GM18508 (cell line): ENCODE measurements around the gene CST8.

Experiments used
- ATAC-seq: cut with Tn5 transposase; IDR thresholded peaks from one replicate; pipeline ENCODE4 v1.9.1; 2021; ENCODE audit warnings: moderate number of reproducible peaks; ENCODE audit not compliant: insufficient read depth, unreplicated experiment

The CST8 gene

DNA sequence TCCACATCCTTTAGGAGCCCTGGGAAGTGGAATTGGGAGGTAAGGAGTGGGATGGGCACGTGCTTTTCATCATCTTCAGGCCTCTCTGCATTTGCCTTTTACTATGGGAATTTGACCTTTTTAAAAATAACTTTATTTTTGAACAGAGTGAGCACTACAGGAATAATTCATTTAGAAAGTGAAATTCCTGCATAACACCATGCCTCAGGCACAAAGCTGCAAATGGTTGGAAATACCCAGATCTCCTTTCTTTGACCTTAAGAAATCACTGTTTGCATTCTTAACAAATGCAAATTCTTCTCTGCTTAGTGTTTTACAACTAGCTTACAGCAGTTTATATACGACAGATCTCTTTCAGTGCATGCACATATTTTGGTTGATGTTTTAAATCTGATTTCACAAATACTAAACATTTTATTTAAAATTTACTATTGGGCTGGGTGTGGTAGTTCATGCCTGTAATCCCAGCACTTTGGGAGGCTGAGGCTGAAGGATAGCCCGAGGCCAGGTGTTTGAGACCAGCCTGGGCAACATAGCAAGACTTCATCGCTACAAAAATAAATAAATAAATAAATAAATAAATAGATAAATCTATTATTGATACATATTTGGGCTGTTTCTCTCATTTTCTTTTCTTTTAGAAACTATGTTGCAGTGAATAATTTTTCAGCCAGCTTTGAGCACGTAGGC is 24.5 kb downstream of the CST8 start:
- no peak for ATAC-seq

DNA sequence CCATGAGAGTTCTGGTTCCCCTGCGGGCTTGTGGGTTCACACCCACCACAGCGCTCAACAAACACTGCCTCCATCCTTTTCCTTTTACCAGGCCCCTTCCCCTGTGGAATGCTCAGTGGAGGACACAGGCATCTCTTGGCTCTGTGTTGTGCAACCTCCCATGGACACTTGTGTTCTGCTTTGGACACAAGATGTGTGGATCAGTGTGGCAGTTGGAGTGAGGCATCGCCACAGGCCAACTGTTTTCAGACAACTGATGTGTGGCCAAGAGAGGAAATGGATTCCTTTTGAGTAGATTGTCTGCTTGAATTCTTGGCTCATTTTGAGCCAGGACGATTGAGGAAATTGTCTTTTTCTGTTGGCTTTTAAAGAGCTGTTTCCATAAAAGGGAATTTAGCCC is 26.8 kb downstream of the CST8 start:
- no peak for ATAC-seq

DNA sequence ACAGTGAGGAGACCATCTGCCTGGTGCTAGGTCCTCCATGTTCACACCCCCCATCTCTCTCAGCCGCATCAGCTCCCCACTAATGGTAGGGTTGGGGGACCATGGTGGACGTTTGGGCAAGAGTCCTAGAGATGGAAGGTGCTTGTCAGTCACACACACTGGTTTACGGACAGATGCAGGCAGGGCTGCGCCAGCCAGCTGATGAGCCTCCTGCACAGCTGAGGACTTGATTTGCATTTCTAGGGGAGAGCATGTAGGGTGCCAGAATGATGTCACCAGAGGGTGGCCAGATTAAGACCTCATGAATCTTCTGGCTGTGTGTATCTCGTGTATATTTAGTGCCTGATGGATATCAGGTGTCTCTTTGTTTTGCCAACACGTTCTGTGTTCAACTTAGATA is 28.6 kb downstream of the CST8 start:
- ATAC-seq: no peak

DNA sequence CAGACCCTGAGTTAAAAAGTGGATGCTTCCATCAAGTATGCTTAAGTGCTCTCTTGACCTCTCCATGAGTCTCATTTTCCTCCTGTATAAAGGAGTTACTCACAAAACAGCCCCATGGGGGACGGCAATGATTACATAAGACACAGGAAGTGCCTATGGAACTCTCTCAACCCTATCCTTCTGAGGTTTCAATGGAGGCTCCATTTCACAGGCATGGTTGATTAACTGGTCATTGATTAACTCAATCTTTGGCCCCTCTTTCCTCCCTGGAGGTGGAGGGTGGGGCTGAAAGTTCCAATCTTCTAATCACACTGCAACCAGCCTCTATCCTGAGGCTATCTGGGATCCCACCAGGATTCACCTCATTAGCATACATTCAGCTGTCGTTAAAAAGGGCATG is 29.3 kb downstream of the CST8 start:
- ATAC-seq: no peak

DNA sequence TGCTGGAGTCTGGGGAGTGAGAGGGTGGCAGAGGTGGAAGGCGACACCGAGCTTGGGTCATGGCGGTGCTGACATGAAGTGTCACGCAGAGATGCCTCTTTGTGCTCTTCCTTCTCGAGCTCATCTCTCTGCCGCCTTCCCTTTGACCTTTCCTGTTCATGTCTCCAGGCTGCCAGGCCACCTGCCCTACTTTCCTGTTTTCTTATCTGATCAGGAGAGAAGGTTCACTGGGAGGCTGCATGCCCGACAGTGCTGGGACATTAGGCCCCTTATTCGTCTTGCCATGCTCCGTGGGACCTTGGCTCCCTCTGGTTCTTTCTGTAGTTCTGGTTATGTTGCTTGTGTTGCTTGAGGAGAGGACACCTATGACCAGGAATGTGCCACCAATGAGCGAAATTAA is 33.2 kb downstream of the CST8 start:
- no peak for ATAC-seq

DNA sequence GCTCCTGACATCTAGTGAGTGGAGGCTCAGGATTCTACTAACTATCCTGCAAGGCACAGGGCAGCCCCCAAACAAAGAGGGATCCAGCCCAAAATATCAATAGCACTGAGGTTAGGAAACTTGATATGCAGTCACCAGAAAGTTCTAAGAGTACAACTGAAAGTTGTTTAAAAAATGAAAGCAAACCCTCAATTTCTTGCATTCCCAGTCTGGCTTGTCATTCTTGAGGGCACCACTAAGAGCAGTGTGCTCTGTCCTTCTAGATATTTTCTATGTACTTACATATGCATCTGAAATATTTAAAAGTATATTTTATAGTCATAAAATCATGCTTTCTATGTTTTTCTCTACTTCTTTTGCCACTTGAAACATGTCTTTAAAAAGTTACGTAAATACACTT is 35.9 kb downstream of the CST8 start:
- no peak for ATAC-seq

DNA sequence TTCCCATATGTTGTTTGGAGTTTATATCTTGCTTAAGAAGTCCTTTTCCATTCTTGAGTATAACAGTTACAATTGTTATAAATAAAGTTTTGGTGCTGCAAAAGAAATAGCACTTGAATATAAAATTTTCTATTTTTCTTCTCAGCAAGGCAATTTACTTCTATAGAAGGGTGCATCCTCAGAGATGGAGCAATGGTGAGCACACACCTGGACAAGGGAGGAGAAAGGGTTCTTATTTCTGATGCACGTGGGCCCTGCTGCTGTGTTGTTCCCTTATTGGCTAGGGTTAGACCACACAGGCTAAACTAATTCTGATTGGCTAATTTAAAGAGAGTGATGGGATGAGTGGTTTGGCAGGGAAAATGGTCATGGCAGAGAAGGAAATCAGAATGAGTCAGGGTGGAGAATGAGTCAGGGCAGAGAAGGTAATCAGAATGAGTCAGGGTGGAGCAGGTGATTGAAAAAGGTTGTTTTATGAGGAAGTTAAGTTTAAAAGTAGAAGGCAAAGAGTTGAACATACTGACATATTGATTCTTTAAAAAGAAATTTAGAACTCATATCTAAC is 38.0 kb downstream of the CST8 start:
- no peak for ATAC-seq

DNA sequence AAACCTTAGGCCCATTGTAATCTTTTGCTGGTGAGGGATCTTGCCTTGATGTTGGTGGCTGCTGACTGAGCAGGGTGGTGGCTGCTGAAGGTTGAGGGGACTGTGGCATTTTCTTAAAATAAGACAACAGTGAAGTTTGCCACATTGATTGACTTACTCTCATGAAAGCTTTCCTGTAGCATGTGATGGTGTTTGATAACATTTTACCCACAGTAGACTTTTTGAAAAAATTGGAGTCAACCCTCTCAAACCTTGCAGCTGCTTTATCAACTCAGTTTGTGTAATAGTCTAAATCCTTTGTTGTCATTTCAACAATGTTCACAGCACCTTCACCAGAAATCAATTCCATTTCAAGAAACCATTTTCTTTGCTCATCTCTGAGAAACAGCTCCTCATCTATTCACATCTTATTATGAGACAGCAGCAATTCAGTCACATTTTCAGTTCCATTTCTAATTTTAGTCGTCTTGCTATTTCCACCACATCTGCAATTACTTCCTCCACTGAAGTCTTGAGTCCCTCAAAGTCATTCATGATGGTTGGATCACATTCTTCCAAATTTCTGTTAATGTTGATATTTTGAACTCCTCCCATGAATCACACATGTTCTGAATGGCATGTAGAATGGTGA is 40.1 kb downstream of the CST8 start:
- ATAC-seq: no peak

DNA sequence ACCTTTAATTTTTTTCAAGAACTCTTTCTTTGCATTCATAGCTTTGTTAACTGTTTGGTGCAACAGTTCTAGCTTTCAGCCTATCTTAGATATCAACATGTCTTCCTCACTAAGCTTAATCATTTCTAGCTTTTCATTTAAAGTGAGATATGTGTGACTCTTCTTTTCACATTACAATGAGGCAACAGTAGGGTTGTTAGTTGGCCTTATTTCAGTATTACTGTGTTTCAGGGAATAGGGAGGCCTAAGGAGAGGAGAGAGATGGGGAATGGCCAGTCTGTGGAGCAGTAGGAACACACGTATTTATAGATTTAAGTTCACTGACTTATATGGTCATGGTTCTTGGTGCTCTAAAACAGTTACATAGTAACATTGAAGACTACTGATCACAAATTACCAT is 41.6 kb downstream of the CST8 start:
- no peak for ATAC-seq

DNA sequence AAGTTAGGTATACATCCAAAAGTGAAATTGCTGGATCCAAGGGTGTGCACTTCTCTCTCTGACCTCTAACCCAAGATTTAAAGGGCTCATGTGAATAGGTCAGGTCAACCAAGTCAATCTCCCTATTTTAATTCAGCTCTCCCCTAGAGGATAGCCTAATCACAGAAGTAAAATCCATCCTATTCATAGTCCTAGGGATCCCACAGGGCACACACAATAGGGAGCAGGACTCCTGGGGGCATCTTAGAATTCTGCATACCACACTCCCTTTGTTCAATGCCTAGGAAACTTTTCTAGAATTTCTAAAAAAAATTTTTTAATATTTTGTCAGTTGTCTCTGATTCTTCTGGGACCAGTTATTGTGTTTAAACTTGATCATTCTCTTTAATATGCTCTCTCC is 42.2 kb downstream of the CST8 start:
- ATAC-seq: no peak

DNA sequence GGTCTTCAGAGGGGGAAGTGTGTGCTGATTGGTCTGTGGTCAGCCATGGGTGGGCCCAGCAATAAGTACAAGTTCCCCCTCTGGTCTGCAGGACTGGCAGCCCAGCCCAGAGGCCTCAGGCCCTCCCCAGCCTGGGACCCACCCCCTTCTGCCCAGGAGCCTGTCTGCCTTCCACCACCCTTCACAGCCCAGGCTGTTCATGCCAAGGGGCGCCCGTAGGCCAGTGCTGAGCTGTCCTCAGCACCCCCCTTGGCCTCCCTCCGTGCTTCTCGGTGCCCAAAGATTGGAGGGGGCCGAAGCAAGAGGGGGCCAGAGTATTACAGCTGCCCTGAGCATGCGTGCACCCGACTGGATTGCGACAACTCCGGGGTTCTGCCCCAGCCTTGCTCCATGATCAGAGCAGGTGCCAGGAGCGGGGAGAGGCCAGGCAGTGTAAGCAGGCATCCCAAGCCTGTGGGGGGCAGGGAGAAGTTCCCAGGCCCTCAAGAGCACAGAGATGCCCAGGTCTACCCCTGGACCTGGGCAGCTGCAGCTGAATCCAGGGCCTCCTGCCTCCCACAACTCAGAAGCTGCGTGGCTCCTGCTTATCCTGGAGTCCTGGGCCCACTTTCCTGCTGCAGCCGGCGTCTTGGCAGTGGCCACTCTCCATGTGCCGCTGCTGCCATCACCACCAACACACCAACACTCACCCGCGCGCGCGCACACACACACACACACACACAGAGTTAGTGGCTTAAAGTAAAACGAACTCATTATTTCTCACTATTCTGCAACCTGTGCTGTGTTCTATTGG is 44.1 kb downstream of the CST8 start:
- no peak for ATAC-seq

DNA sequence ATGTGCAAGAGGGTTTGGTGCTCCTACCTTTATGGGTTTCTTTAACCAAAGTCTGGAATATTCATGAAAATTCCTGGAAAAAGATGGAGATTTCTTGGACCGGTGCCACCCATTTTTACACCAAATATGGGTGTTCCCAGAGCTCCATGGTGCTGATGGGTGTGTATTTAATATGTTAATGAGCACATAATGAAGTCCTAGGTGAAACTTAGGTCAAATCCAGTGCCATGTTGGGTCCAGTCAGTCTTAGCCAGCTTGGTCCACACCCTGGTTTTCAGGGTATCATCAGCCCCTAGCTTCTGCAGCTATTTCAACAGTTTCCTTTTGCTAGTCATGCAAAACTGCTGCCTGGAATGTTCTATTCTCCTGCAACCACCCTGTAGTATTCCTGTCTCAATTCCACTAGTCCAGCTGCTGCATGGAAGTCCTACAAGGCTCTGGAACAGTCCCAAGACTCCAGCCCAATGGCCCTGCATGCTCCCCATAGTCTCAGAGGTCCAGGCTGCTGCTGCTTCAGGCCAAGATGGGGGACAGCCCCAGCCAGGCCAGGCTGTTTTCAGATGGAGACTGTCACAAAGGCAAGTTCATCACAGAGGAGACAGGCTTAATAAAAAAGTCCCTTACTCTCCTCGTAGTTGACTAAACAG is 45.5 kb downstream of the CST8 start:
- ATAC-seq: no peak

DNA sequence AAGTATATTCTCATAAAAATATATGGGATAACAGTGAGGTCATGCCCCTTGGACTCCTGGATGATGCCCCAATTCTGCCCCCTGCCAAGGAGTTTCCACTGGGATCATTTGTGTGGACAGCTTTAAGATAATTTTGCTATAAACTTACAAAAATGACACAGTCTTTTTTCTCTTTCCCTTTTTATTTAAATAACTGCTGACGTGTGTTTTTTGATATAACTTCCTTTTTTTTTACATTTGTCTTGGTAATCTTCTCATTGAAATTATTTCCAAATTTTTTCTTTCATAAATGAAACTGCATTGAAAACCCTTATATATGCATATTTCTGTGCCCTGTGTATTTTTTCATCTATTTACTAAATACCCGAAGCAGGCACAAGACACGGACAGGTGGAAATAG is 46.1 kb downstream of the CST8 start:
- ATAC-seq: no peak

DNA sequence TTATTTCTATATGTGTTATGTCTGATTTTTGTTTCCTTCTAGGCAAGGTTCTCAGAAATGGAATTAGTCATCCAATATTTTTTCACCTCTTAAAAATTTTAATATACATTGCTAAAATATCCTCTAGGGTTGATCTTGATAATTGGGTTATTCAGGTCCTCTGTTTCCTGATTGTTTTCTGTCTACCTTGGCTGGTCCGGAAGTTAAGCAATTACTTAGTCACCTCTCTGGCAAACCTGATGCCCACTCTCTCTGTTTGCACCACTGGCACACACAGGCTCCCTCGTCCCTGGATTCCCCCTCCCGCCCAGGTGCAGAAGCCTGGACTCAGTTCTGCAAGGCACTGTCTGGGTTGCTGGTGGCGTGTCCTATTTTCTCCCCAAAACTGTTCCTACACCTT is 49.7 kb downstream of the CST8 start:
- no peak for ATAC-seq

DNA sequence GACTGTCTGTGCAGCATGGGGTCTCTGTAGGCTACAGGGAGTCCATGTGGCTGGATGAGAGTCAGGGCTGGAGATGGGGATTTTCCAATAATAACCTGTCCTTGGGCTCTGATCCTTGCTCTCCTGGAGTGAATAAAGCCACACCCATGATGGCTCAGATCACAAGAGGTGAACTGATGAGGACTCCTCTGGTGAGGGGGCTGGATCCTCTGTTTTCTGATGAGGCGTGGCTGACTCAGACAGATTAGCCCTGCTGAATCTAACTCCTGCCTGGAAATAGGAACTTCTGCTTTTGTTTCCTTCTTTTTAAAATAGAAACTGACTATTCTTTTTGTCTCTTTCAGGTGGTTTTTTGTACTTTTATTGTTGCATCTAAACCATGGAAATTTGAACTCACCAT is 50.4 kb downstream of the CST8 start:
- no peak for ATAC-seq

DNA sequence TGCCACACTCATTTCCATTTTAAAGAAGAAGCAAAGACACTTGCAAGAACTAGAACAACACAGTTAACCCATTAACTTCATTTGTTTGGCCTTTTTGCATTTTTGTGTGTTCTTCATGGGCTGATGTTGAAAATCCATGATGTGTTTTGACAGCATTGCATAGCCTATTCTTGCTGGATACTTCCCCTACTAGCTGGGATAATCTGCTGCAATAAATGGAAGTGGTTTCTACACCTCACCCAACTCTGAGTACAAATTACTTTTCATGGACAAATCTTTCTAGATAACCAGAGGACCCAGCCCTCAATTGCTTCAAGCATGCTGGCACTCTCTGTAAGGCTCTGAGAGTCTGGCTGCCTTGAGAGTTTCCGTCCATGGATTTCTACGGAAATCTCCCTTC is 50.9 kb downstream of the CST8 start:
- ATAC-seq: no peak

DNA sequence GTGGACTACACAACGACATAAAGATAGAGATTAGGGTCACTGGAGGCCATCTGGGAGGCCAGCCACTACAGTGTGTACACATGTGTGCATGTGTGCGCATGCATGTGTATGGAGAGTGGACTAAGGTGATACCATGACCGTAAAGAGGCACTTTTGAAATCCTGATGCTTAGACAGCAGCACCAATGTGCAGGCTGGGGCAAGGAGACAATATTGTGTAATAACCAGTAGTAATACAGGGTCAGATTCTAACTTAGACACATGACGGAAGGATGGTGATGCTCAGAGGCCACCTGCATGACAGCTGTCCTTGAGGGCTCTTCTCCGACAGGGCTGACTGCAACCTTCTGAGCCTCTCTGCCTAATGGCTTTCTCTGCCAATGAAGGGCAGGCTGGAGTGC is 51.9 kb downstream of the CST8 start:
- no peak for ATAC-seq

DNA sequence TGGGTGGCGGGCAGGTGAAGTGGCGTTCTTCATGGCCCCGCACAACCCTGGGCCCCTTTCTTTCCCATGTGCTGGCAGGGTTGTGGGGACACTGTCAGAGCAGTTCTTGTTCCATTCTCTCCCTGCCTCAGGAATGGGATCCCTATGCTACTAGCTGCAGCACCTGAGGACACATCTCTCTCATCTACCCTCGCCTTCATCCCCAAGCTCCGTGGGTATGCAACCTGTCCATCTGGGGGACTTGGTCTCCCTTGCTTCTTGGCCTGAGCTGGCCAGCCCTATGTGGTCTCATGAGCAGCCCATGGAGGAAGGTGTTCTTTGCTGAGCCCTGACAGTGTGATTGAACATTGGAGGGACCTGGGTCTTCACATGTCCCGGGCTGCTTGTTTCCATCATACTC is 53.2 kb downstream of the CST8 start:
- no peak for ATAC-seq
